GM21360 (cell line): ENCODE measurements around the gene TBC1D4.

Source experiments
- ATAC-seq: cut with Tn5 transposase; IDR thresholded peaks from one replicate; pipeline ENCODE4 v1.9.1; 2021; ENCODE audit warnings: mild to moderate bottlenecking, moderate library complexity; ENCODE audit not compliant: unreplicated experiment

The TBC1D4 gene

DNA sequence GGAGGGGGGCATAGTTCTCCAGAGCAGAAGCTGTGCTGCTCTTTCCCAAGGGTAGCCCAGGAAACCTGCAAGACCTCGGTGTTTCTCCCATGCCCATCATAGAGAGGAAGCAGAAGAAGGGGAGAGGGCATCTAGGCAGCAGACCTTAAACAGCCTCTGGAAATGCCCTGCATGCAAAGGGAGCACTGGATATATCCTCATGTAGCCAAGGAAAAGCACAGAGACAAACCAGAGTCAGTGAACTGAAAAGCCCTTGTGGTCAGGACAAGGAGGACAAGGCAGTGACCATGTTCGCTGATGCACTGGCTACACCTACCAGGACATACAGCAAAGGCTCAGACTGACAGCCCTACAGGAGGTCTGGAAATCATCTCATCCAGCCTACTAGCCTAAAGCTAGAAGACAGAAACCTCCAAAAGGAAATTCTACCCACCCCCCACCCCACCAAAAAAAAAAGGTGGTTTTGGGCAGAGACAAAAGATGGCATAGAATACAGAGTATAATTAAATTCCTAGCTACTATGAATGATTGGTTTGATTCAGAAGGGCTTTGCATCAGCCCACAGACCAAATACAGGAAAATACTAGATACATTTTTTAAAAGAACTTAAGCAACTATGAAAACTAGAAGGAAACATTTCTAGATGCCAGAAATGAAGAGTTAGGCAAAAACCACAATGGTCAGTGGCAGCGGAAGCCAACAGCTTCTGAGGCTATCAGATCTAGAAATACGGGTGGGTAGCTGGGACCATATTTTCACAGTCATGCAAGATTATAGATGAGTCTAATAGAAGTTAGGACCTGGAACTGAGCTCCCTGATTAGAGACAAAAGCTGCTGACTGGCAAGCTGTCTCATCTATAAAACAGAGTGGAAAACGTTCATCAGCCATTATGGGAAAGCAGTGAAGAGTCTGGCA is 4.4 kb upstream of the TBC1D4 start:
- ATAC-seq, result no peak

GRCh38 chr13:75485286-75486062 is 3.5 kb upstream of the TBC1D4 start:
- ATAC-seq, result no peak

DNA sequence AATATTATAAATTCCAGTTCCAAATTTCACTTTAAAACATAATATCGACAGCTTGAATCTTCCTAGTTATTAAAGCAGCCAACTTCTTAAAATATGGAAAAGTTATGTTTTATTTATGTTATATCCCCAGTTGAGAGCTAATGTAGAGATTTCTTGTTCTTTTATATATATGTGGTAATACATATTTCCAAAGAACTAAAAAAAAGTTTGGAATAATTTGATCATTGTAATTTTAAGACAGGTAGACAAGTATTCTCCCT is 781 bp upstream of the TBC1D4 start:
- no peak for ATAC-seq

DNA sequence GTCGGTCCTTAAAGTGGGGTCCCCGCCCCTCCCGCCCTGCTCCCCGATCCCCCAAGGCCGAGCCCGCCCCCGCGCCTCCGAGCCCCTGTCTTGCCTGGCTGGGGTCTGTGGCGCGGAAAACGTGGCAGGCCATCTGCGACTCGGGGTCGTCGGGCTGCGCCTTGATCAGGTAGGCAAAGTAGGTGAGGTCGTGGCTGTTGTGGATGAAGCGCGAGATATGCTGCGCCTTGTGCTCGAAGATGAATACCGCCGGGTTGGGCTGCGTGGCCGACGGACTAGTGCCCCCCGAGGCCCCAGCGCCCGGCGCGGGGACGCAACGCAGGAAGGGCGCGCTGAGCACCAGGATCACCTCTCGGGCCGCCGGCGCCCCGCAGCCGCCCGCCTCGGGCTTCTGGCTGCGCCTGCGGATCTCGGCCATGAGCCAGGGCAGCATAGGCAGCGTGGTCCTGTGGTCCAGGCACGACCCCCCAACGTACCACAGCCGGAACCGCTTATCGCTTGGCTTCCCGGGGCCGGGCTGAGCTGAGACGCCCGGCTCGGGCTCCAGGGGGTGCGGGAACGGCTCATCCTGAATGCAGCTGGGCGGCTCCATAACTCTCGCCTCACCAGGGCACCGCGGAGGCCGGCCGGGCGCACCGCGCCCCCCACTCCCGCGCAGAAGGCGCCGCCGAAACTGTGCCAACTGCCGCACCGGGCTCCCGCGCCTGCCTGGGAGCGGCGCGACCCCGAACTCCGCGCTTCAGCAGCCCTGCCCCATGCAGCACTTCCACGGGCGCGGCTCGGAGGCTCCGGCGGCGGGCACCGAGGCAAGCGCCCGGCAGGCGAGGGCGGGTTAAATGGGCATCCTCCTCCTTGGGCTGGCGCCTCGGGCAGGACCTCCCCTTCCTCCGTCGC is 546 bp downstream of the TBC1D4 start:
- peak; percentile 20 for ATAC-seq

DNA sequence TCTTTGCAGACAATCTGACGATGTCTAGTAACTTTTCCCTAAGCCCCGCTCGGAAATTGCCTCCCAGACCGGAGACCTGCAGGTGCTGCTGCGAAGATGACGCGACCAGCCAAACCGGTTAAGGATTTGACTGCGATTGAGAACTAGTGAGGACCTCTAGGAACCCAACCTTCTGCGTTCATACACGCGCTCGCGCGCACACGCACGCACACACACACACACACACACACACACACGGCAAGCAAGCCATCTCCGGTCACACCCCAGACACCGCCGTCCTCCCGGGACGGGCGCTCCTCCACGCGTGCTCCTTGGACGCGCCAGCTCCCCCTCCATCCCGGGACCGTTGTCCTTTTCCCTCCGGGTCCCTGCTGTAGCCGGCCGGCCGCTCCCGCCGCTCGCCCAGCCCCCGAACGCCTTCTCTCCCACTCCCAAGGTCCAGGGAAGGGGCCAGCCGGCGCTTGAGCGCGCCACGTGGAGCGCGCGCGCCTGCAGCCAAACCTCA is 1.2 kb downstream of the TBC1D4 start:
- ATAC-seq, result peak; percentile 21

- ATAC-seq, result no peak
Measured at GRCh38 chr13:75479102-75479740, 2.7 kb downstream of the TBC1D4 start.

DNA sequence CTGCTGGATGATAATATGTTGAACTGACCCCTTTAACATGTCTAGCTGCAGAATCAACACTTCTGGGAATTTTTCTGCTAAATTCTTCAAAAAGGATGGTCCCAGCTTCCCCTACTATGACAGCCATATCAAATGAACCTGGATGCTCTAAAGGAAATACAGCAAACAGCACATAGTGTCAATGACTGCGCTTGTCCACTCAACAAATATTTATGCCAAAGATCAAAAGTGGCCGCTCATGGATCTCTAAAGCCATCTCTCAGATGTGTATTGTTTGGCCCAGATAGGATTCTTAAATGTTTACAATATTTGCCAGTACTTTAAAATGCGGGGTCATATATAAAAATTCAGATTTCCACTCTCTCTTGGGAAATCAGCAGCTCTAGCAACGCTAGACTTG is 3.3 kb downstream of the TBC1D4 start:
- ATAC-seq, result no peak

DNA sequence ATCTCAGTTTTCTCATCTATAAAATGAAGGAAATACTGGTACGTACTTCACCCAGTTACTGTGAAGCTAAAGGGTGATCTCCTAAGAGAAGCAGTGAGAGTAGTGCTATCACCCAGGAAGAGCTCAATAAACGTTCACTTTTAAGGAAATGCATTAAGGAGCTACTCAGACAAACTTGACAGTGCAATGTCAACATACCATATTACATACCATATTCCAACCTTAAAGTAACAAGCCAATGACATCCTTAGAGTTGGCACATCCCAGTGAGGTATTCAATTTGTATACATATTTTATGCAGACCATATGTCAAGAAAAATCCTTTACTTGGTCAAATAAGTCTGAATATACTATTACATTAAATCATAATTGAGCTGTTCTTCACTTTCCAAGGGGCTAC is 7.0 kb downstream of the TBC1D4 start:
- ATAC-seq, result no peak

- ATAC-seq, result no peak
Measured at GRCh38 chr13:75473468-75473867, 8.5 kb downstream of the TBC1D4 start.

- no peak for ATAC-seq
Measured at GRCh38 chr13:75470676-75471075, 11.3 kb downstream of the TBC1D4 start.

DNA sequence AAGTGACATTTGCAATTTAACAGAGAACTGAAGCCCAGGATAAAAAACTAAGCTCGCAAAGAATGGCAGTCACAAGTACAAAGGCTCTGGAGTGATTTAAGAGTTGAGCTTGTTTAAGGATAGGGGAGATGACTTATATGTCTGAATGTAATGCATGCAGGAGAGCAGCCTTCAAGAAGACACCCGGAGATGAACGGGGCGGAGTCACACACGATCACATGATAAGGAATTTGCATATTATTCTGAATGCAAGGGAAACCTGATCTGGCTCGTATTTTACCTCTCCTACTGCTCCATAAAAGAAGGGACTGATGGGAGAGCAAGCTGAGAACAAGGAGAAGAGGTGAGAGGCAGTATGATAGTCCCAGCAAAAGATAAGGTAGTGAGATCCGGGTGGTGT is 12.9 kb downstream of the TBC1D4 start:
- ATAC-seq, result no peak

- ATAC-seq, result no peak
Measured at GRCh38 chr13:75468602-75469001, 13.4 kb downstream of the TBC1D4 start.

- no peak for ATAC-seq
Measured at GRCh38 chr13:75468098-75468497, 13.9 kb downstream of the TBC1D4 start.

GRCh38 chr13:75467040-75467728 is 14.8 kb downstream of the TBC1D4 start:
- no peak for ATAC-seq

GRCh38 chr13:75465236-75465635 is 16.7 kb downstream of the TBC1D4 start:
- ATAC-seq, result no peak

DNA sequence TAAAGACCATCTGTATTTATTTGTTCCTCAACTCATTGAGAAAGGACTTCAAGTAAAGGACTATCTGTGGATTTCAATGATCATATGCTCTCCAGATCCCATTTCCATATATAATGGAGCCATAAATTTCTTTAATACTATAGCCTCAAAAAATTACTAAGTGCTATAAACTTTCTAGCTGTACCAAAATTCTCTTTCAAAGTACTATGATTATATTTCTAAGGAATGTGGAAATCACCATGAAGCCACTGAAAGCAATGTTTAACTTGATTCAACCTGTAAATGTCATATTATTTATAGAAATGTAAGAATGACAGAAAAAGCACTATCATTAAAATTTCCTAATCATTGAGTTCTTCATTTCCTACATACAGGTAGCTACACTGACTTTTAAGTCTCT is 20.7 kb downstream of the TBC1D4 start:
- no peak for ATAC-seq

DNA sequence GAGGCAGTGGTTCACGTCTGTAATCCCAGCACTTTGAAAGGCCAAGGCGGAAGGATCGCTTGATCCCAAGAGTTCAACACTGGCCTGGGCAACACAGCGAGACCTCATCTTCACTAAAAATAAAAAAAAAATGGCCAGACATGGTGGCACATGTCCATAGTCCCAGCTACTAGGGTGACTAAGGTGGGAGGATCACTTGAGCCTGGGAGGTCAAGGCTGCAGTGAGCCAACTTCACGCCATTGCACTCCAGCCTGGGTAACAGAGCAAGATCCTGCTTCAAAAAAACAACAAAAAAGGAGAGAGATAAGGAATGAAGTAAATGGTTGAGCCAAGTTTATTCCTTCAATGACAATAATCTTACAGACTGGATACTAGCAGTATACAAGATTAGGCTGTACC is 21.3 kb downstream of the TBC1D4 start:
- ATAC-seq, result no peak

- peak; percentile 99 for ATAC-seq
Measured at GRCh38 chr13:75458696-75459422, 23.1 kb downstream of the TBC1D4 start.

DNA sequence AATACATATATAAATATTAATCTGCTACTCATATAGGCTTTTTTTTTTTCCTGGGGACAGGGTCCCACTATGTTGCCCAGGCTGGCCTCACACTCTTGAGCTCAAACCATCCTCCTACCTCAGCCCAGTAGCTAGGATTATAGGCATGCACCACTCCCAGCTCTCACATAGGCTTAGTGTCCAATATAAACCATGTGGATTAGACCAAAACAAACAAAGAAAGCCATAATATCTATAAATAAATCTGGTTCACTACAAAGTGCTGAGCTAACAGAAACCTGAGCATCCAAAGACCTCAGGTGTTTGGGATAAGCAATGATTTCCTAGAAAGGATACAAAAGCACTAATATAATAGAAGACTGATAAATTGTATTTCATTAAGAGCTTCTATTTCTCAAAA is 26.0 kb downstream of the TBC1D4 start:
- ATAC-seq, result no peak
